ENCODE results near the gene GTPBP4. TPM values are rescaled to one million over a fixed set of nuclear protein-coding genes. Genes with fewer than 3 reads are reported as not detected.

GTPBP4 gene
- total and polyA plus RNA-seq, 2 donors (not counting 1 experiment from before 2014, with no cell fraction given): 28.7 to 34.4 TPM

GRCh38 chr10:1003884-1004670 is 15.8 kb downstream of the GTPBP4 start:
- H3K9ac ChIP-seq (ENCODE audit: insufficient read depth, low read length): no peak overlapping the region
- H3K4me3 ChIP-seq (replicated peaks in 1 of 4; ENCODE audit: control extremely low read depth in 1 of 4, insufficient read depth in 1 of 4, low read depth in 3 of 4, low read length in 4 of 4): no peak overlapping the region
- H3K4me1 ChIP-seq (ENCODE audit: control insufficient read depth, extremely low read depth, insufficient read depth, low read length): no peaks in the 10 kb centered on the region
- H4K20me1 ChIP-seq (ENCODE audit: control insufficient read depth, extremely low read depth, insufficient read depth, low read length): no peaks in the 10 kb centered on the region
- no peak overlapping the region for H3K4me2 ChIP-seq (ENCODE audit: extremely low read depth, insufficient read depth, low read length)
- H3K27ac ChIP-seq (ENCODE audit: insufficient read depth, low read length): no peak overlapping the region
- H3K27me3 ChIP-seq (ENCODE audit: control insufficient read depth, insufficient read depth, low read length): no peaks in the 10 kb centered on the region
- DNase-seq (ENCODE audit: low read depth in 2 of 2): no peak
- peaks cover 28% of the 10 kb centered on the region for H3K36me3 ChIP-seq (ENCODE audit: control insufficient read depth, insufficient read depth, low read length)
- TF ChIP-seq CTCF (conservative IDR thresholded peaks at IDR 0.05 in 1 of 2, IDR thresholded peaks at IDR 0.05 in 1 of 2; ENCODE audit: low read depth in 1 of 2, low read length in 2 of 2) (no peak), EZH2 (IDR thresholded peaks at IDR 0.05; ENCODE audit: low read length, missing control alignments) (no peak)
- no peak overlapping the region for H2AFZ ChIP-seq (ENCODE audit: low read length)
- H3K79me2 ChIP-seq (ENCODE audit: control insufficient read depth, insufficient read depth, low read length): peaks cover 15% of the 10 kb centered on the region
- no peaks in the 10 kb centered on the region for H3K9me3 ChIP-seq (ENCODE audit: control insufficient read depth, insufficient read depth, low read depth, low read length)

- Histone ChIP-seq H3K36me3 (ENCODE audit: control insufficient read depth, insufficient read depth, low read length) (peaks cover 31% of the 10 kb centered on the region), H3K9me3 (ENCODE audit: control insufficient read depth, insufficient read depth, low read depth, low read length) (no peaks in the 10 kb centered on the region), H3K4me2 (ENCODE audit: extremely low read depth, insufficient read depth, low read length) (no peak overlapping the region), H3K9ac (ENCODE audit: insufficient read depth, low read length) (no peak overlapping the region), H3K27me3 (ENCODE audit: control insufficient read depth, insufficient read depth, low read length) (no peaks in the 10 kb centered on the region), H2AFZ (ENCODE audit: low read length) (no peak overlapping the region), H4K20me1 (ENCODE audit: control insufficient read depth, extremely low read depth, insufficient read depth, low read length) (no peaks in the 10 kb centered on the region), H3K4me1 (ENCODE audit: control insufficient read depth, extremely low read depth, insufficient read depth, low read length) (no peaks in the 10 kb centered on the region), H3K79me2 (ENCODE audit: control insufficient read depth, insufficient read depth, low read length) (peaks cover 8% of the 10 kb centered on the region), H3K27ac (ENCODE audit: insufficient read depth, low read length) (no peak overlapping the region), H3K4me3 (replicated peaks in 1 of 4; ENCODE audit: control extremely low read depth in 1 of 4, insufficient read depth in 1 of 4, low read depth in 3 of 4, low read length in 4 of 4) (no peak overlapping the region)
- DNase-seq (ENCODE audit: low read depth in 2 of 2): no peak
- TF ChIP-seq CTCF (conservative IDR thresholded peaks at IDR 0.05 in 1 of 2, IDR thresholded peaks at IDR 0.05 in 1 of 2; ENCODE audit: low read depth in 1 of 2, low read length in 2 of 2): no peak
- no peak for TF ChIP-seq EZH2 (IDR thresholded peaks at IDR 0.05; ENCODE audit: low read length, missing control alignments)
Observed at GRCh38 chr10:1006573-1006972, 18.3 kb downstream of the GTPBP4 start.

- H3K79me2 ChIP-seq (ENCODE audit: control insufficient read depth, insufficient read depth, low read length): peaks cover 4% of the 10 kb centered on the region
- TF ChIP-seq CTCF (conservative IDR thresholded peaks at IDR 0.05 in 1 of 2, IDR thresholded peaks at IDR 0.05 in 1 of 2; ENCODE audit: low read depth in 1 of 2, low read length in 2 of 2): no peak
- TF ChIP-seq EZH2 (IDR thresholded peaks at IDR 0.05; ENCODE audit: low read length, missing control alignments): no peak
- no peaks in the 10 kb centered on the region for H3K4me1 ChIP-seq (ENCODE audit: control insufficient read depth, extremely low read depth, insufficient read depth, low read length)
- H3K4me2 ChIP-seq (ENCODE audit: extremely low read depth, insufficient read depth, low read length): no peak overlapping the region
- H3K9me3 ChIP-seq (ENCODE audit: control insufficient read depth, insufficient read depth, low read depth, low read length): no peaks in the 10 kb centered on the region
- H3K36me3 ChIP-seq (ENCODE audit: control insufficient read depth, insufficient read depth, low read length): peaks cover 33% of the 10 kb centered on the region
- no peak overlapping the region for H3K4me3 ChIP-seq (replicated peaks in 1 of 4; ENCODE audit: control extremely low read depth in 1 of 4, insufficient read depth in 1 of 4, low read depth in 3 of 4, low read length in 4 of 4)
- H4K20me1 ChIP-seq (ENCODE audit: control insufficient read depth, extremely low read depth, insufficient read depth, low read length): no peaks in the 10 kb centered on the region
- no peaks in the 10 kb centered on the region for H3K27me3 ChIP-seq (ENCODE audit: control insufficient read depth, insufficient read depth, low read length)
- no peak overlapping the region for H2AFZ ChIP-seq (ENCODE audit: low read length)
- H3K27ac ChIP-seq (ENCODE audit: insufficient read depth, low read length): no peak overlapping the region
- DNase-seq (ENCODE audit: low read depth in 2 of 2): no peak
- no peak overlapping the region for H3K9ac ChIP-seq (ENCODE audit: insufficient read depth, low read length)
Observed at GRCh38 chr10:1007583-1007982, 19.3 kb downstream of the GTPBP4 start.
